ENCODE data around the gene HYAL3. TPM values are rescaled to one million over a fixed set of nuclear protein-coding genes. Genes with fewer than 3 reads are reported as not detected.

The HYAL3 gene
- total RNA-seq, 2 experiments from 2014 or later, result 2.7 to 3.5 TPM

GRCh38 chr3:50243543-50243895 is 55.7 kb downstream of the HYAL3 start:
- Histone ChIP-seq H3K27ac (ENCODE audit: low read depth, low read length, poor library complexity, severe bottlenecking) (peak overlapping the region; percentile 74), H4K20me1 (ENCODE audit: insufficient read depth, low read length) (peaks cover 15% of the 10 kb centered on the region; the same call in 1 of the 2 replicates), H3K4me2 (ENCODE audit: low read length) (0 out of 2 replicates have a peak overlapping the region, but pooled peaks have one; percentile 62), H3K79me2 (ENCODE audit: insufficient read depth, low read depth, low read length) (peaks cover 68% of the 10 kb centered on the region), H3K9me3 (ENCODE audit: low read length) (no peaks in the 10 kb centered on the region), H3K4me1 (ENCODE audit: insufficient read depth, low read length, poor library complexity, severe bottlenecking) (peaks cover 85% of the 10 kb centered on the region), H3K4me3 (ENCODE audit: low read depth, low read length, poor library complexity, severe bottlenecking) (no peak overlapping the region), H2AFZ (ENCODE audit: low read length) (no peak overlapping the region), H3K9me2 (ENCODE audit: insufficient read depth, low read length) (no peaks in the 10 kb centered on the region), H3K36me3 (ENCODE audit: insufficient read depth, low read length) (peaks cover 46% of the 10 kb centered on the region; the same call in 1 of the 2 replicates)
- CTCF ChIA-PET (ENCODE audit: unreplicated experiment), result interaction anchor here (0.6 to 1.3 kb wide), 3 partner anchors 14 to 94 kb away, joined by 3 to 4 read pairs (median 3); no protein-coding TSS in a partner anchor
- POLR2A ChIA-PET, result interaction anchor here (0.9 to 1.1 kb wide), 3 partner anchors 8 to 15 kb away, joined by 3 to 6 read pairs (median 3); partner anchors contain the start of gene GNAI2
- intact Hi-C loops (cut with micrococcal nuclease; ENCODE audit: unreplicated experiment), result no loop called here
- no peak for DNase-seq (ENCODE audit: low spot score)
- no TSS peak for BruUV-seq (replicated peaks)
- TF ChIP-seq CTCF (conservative IDR thresholded peaks at IDR 0.05; ENCODE audit: low read length), result no peak
- no peak for TF ChIP-seq EZH2phosphoT487 (IDR thresholded peaks at IDR 0.05; ENCODE audit: borderline replicate concordance, low read depth, low read length)

- H3K4me2 ChIP-seq (ENCODE audit: low read length), result peak overlapping the region; percentile 62
- ChIA-PET POLR2A (interaction anchor here (0.9 to 1.1 kb wide), 2 partner anchors 9 to 15 kb away, joined by 3 to 6 read pairs; no protein-coding TSS in a partner anchor), CTCF (ENCODE audit: unreplicated experiment) (interaction anchor here (0.6 to 0.8 kb wide), 3 partner anchors 13 to 107 kb away, joined by 3 to 7 read pairs (median 3); no protein-coding TSS in a partner anchor)
- peak overlapping the region; percentile 21 for H3K4me3 ChIP-seq (ENCODE audit: low read depth, low read length, poor library complexity, severe bottlenecking)
- H3K9me3 ChIP-seq (ENCODE audit: low read length), result no peaks in the 10 kb centered on the region
- H3K36me3 ChIP-seq (ENCODE audit: insufficient read depth, low read length), result peaks cover 48% of the 10 kb centered on the region; the same call in 1 of the 2 replicates
- no peak overlapping the region for H2AFZ ChIP-seq (ENCODE audit: low read length)
- no peak for TF ChIP-seq CTCF (conservative IDR thresholded peaks at IDR 0.05; ENCODE audit: low read length)
- TF ChIP-seq EZH2phosphoT487 (IDR thresholded peaks at IDR 0.05; ENCODE audit: borderline replicate concordance, low read depth, low read length), result no peak
- H3K27ac ChIP-seq (ENCODE audit: low read depth, low read length, poor library complexity, severe bottlenecking), result peak overlapping the region; percentile 74
- H3K9me2 ChIP-seq (ENCODE audit: insufficient read depth, low read length), result no peaks in the 10 kb centered on the region
- peaks cover 85% of the 10 kb centered on the region for H3K4me1 ChIP-seq (ENCODE audit: insufficient read depth, low read length, poor library complexity, severe bottlenecking)
- BruUV-seq (replicated peaks), result no TSS peak
- peaks cover 68% of the 10 kb centered on the region for H3K79me2 ChIP-seq (ENCODE audit: insufficient read depth, low read depth, low read length)
- intact Hi-C loops (cut with micrococcal nuclease; ENCODE audit: unreplicated experiment), result no loop called here
- H4K20me1 ChIP-seq (ENCODE audit: insufficient read depth, low read length), result peaks cover 15% of the 10 kb centered on the region; the same call in 1 of the 2 replicates
- DNase-seq (ENCODE audit: low spot score), result peak; percentile 68
These were observed 56.2 kb downstream of the HYAL3 start for GRCh38 chr3:50242851-50243542.

Other genes with a start within 250 kb of the HYAL3 start
- gene RBM5, start 210.5 kb downstream of the HYAL3 start, total RNA-seq (2014; rRNA removed; shearing (Covaris generic)), result 139 and 192 TPM in 2 replicates
- 197 and 223 TPM in 2 replicates for gene RBM5, start 210.5 kb downstream of the HYAL3 start, total RNA-seq (2022)
- 0.28 TPM in 1 of 2 replicates, not detected in the other for gene SEMA3F, start 144.1 kb downstream of the HYAL3 start, total RNA-seq (2014; rRNA removed; shearing (Covaris generic))
- 0.18 and 0.84 TPM in 2 replicates for gene SEMA3F, start 144.1 kb downstream of the HYAL3 start, total RNA-seq (2022)
- gene GNAT1, start 107.8 kb downstream of the HYAL3 start, total RNA-seq (2014; rRNA removed; shearing (Covaris generic)), result not detected in 2 replicates
- not detected in 2 replicates for gene GNAT1, start 107.8 kb downstream of the HYAL3 start, total RNA-seq (2022)
- gene SLC38A3, start 94.1 kb downstream of the HYAL3 start, total RNA-seq (2014; rRNA removed; shearing (Covaris generic)), result not detected in 2 replicates
- not detected in 2 replicates for gene SLC38A3, start 94.1 kb downstream of the HYAL3 start, total RNA-seq (2022)
- gene GNAI2, start 63.2 kb downstream of the HYAL3 start, total RNA-seq (2014; rRNA removed; shearing (Covaris generic)), result 165 and 190 TPM in 2 replicates
- gene GNAI2, start 63.2 kb downstream of the HYAL3 start, total RNA-seq (2022), result 256 and 266 TPM in 2 replicates
- gene SEMA3B, start 30.3 kb downstream of the HYAL3 start, total RNA-seq (2014; rRNA removed; shearing (Covaris generic)), result 0.10 and 0.28 TPM in 2 replicates
- 0.82 and 1.2 TPM in 2 replicates for gene SEMA3B, start 30.3 kb downstream of the HYAL3 start, total RNA-seq (2022)
- gene LSMEM2, start 20.3 kb downstream of the HYAL3 start, total RNA-seq (2014; rRNA removed; shearing (Covaris generic)), result not detected in 2 replicates
- gene LSMEM2, start 20.3 kb downstream of the HYAL3 start, total RNA-seq (2022), result not detected in 2 replicates
- 73.1 and 95.5 TPM in 2 replicates for gene IFRD2, start 7.0 kb downstream of the HYAL3 start, total RNA-seq (2014; rRNA removed; shearing (Covaris generic))
- 93.3 and 97.3 TPM in 2 replicates for gene IFRD2, start 7.0 kb downstream of the HYAL3 start, total RNA-seq (2022)
- gene NAA80, start within 50 bp of the HYAL3 start, total RNA-seq (2014; rRNA removed; shearing (Covaris generic)), result 13.6 and 18.7 TPM in 2 replicates
- 18.7 and 21.7 TPM in 2 replicates for gene NAA80, start within 50 bp of the HYAL3 start, total RNA-seq (2022)
- 0.85 and 2.8 TPM in 2 replicates for gene HYAL1, start 4.2 kb upstream of the HYAL3 start, total RNA-seq (2014; rRNA removed; shearing (Covaris generic))
- 0.33 and 0.36 TPM in 2 replicates for gene HYAL1, start 4.2 kb upstream of the HYAL3 start, total RNA-seq (2022)
- 15.3 and 19.7 TPM in 2 replicates for gene HYAL2, start 23.3 kb upstream of the HYAL3 start, total RNA-seq (2014; rRNA removed; shearing (Covaris generic))
- gene HYAL2, start 23.3 kb upstream of the HYAL3 start, total RNA-seq (2022), result 7.6 and 7.7 TPM in 2 replicates
- 24.5 and 26.9 TPM in 2 replicates for gene TUSC2, start 28.8 kb upstream of the HYAL3 start, total RNA-seq (2014; rRNA removed; shearing (Covaris generic))
- 20.2 and 20.4 TPM in 2 replicates for gene TUSC2, start 28.8 kb upstream of the HYAL3 start, total RNA-seq (2022)
- gene RASSF1, start 41.4 kb upstream of the HYAL3 start, total RNA-seq (2014; rRNA removed; shearing (Covaris generic)), result 35.8 and 36.0 TPM in 2 replicates
- gene RASSF1, start 41.4 kb upstream of the HYAL3 start, total RNA-seq (2022), result 33.0 and 33.9 TPM in 2 replicates
- gene ZMYND10, start 46.3 kb upstream of the HYAL3 start, total RNA-seq (2014; rRNA removed; shearing (Covaris generic)), result 1.7 and 1.8 TPM in 2 replicates
- 2.8 and 3.0 TPM in 2 replicates for gene ZMYND10, start 46.3 kb upstream of the HYAL3 start, total RNA-seq (2022)
- gene NPRL2, start 51.4 kb upstream of the HYAL3 start, total RNA-seq (2014; rRNA removed; shearing (Covaris generic)), result 38.6 and 52.5 TPM in 2 replicates
- gene NPRL2, start 51.4 kb upstream of the HYAL3 start, total RNA-seq (2022), result 27.9 and 36.0 TPM in 2 replicates
- gene CYB561D2, start 51.5 kb upstream of the HYAL3 start, total RNA-seq (2014; rRNA removed; shearing (Covaris generic)), result 16.2 and 28.0 TPM in 2 replicates
- gene CYB561D2, start 51.5 kb upstream of the HYAL3 start, total RNA-seq (2022), result 17.8 and 18.7 TPM in 2 replicates
- gene TMEM115, start 60.1 kb upstream of the HYAL3 start, total RNA-seq (2014; rRNA removed; shearing (Covaris generic)), result 14.5 and 18.9 TPM in 2 replicates
- gene TMEM115, start 60.1 kb upstream of the HYAL3 start, total RNA-seq (2022), result 16.2 and 17.1 TPM in 2 replicates
- gene CACNA2D2, start 204.2 kb upstream of the HYAL3 start, total RNA-seq (2014; rRNA removed; shearing (Covaris generic)), result 0.09 TPM in 1 of 2 replicates, not detected in the other
- 0.21 and 0.28 TPM in 2 replicates for gene CACNA2D2, start 204.2 kb upstream of the HYAL3 start, total RNA-seq (2022)